Neuronal stem cell (in vitro differentiated cells): ENCODE results near the gene CARMIL1.
A peak's percentile ranks its signal among the peaks of the same experiment; 100 is the strongest.

Source experiments
- DNase-seq: peaks from one replicate; pipeline ENCODE4 v3.0.0-alpha.2; 2013; ENCODE audit warnings: low spot score
- H2AFZ ChIP-seq: one replicate; pipeline ENCODE4 v1.6.1; 2013; ENCODE audit warnings: mild to moderate bottlenecking, low read length, inconsistent platforms
- H2AK5ac ChIP-seq: 2 replicates; pipeline ENCODE4 v1.6.1; 2013; ENCODE audit warnings: low read depth, mild to moderate bottlenecking, inconsistent platforms, low read length, moderate library complexity, mixed read lengths
- H2BK120ac ChIP-seq: 2 replicates; pipeline ENCODE4 v1.6.1; 2013; ENCODE audit warnings: low read depth, mild to moderate bottlenecking, inconsistent platforms, low read length, moderate library complexity, mixed read lengths
- H2BK12ac ChIP-seq: one replicate; pipeline ENCODE4 v1.6.1; 2013; ENCODE audit warnings: low read length, inconsistent platforms
- H2BK15ac ChIP-seq: 2 replicates; pipeline ENCODE4 v1.6.1; 2013; ENCODE audit warnings: mild to moderate bottlenecking, low read length, inconsistent platforms, mixed read lengths
- H2BK5ac ChIP-seq: one replicate; pipeline ENCODE4 v1.6.1; 2013; ENCODE audit warnings: inconsistent platforms, mild to moderate bottlenecking, low read length, moderate library complexity
- H3K14ac ChIP-seq: one replicate; pipeline ENCODE4 v1.6.1; 2013; ENCODE audit warnings: low read length, inconsistent platforms
- H3K18ac ChIP-seq: 2 replicates; pipeline ENCODE4 v1.6.1; 2013; ENCODE audit warnings: low read length, inconsistent platforms
- H3K23ac ChIP-seq: 2 replicates; pipeline ENCODE4 v1.6.1; 2013; ENCODE audit warnings: low read depth, mild to moderate bottlenecking, mixed read lengths, low read length, inconsistent platforms; ENCODE audit not compliant: poor library complexity
- H3K27ac ChIP-seq: replicated peaks from 3 replicates; pipeline ENCODE4 v1.5.1; 2013; ENCODE audit warnings: low read length, inconsistent platforms
- H3K27me3 ChIP-seq, 3 experiments: 2 replicates each; pipeline ENCODE4 v1.6.1; 2013; ENCODE audit warnings: low read length in 3 of 3, mild to moderate bottlenecking in 2 of 3, inconsistent platforms in 1 of 3, low read depth in 1 of 3, mixed read lengths in 1 of 3, moderate library complexity in 1 of 3; ENCODE audit not compliant: control insufficient read depth in 3 of 3, insufficient read depth in 3 of 3
- H3K36me3 ChIP-seq, 2 donors: replicated peaks in 1 of 2; 2 replicates each; pipeline ENCODE4 v1.6.1; 2013; ENCODE audit warnings: low read length in 2 of 2; ENCODE audit not compliant: control insufficient read depth in 2 of 2, insufficient read depth in 2 of 2
- H3K4ac ChIP-seq: 2 replicates; pipeline ENCODE4 v1.6.1; 2013; ENCODE audit warnings: inconsistent platforms, mild to moderate bottlenecking, low read length, moderate library complexity
- H3K4me1 ChIP-seq, 2 donors: 1 replicate in 1 of 2; 2 replicates in 1 of 2; pipeline ENCODE4 v1.6.1; 2013; ENCODE audit warnings: low read length in 2 of 2, low read depth in 1 of 2; ENCODE audit not compliant: control insufficient read depth in 2 of 2, insufficient read depth in 1 of 2
- H3K4me2 ChIP-seq: one replicate; pipeline ENCODE4 v1.6.1; 2013; ENCODE audit warnings: mild to moderate bottlenecking, low read length, inconsistent platforms; ENCODE audit not compliant: insufficient read depth, poor library complexity, severe bottlenecking
- H3K4me3 ChIP-seq, 2 donors: 2 replicates each; pipeline ENCODE4 v1.5.1; 2013; ENCODE audit warnings: low read length in 2 of 2, mild to moderate bottlenecking in 2 of 2, inconsistent platforms in 1 of 2, moderate library complexity in 1 of 2
- H3K79me1 ChIP-seq: one replicate; pipeline ENCODE4 v1.6.1; 2013; ENCODE audit warnings: low read depth, mild to moderate bottlenecking, inconsistent platforms, low read length, moderate library complexity
- H3K9ac ChIP-seq: one replicate; pipeline ENCODE4 v1.6.1; 2013; ENCODE audit warnings: mild to moderate bottlenecking, low read depth, low read length, inconsistent platforms; ENCODE audit not compliant: poor library complexity
- H3K9me3 ChIP-seq, 2 donors: replicated peaks in 1 of 2; 2 replicates each; pipeline versions ENCODE3 to v1.6.1; 2013; ENCODE audit warnings: low read length in 2 of 2, mild to moderate bottlenecking in 2 of 2, inconsistent platforms in 1 of 2, low read depth in 1 of 2, mixed read lengths in 1 of 2, moderate library complexity in 1 of 2; ENCODE audit not compliant: control insufficient read depth in 2 of 2, insufficient read depth in 1 of 2
- H4K8ac ChIP-seq: one replicate; pipeline ENCODE4 v1.6.1; 2013; ENCODE audit warnings: low read depth, mild to moderate bottlenecking, inconsistent platforms, low read length, moderate library complexity
- H4K91ac ChIP-seq: one replicate; pipeline ENCODE4 v1.6.1; 2013; ENCODE audit warnings: low read length, low read depth, mild to moderate bottlenecking, inconsistent platforms; ENCODE audit not compliant: poor library complexity
- WGBS, 2 donors: extraction: QIAGEN DNeasy Blood & Tissue Kit; methylation state at CpG; one replicate each; pipeline ENCODE4 v1.1.7; 2013; ENCODE audit warnings: missing lambda C conversion rate in 2 of 2, mixed read lengths in 1 of 2; ENCODE audit not compliant: insufficient read length in 2 of 2, insufficient replicate concordance in 1 of 2; ENCODE audit errors: extremely low coverage in 2 of 2; 5-methylcytosine and 5-hydroxymethylcytosine counted together

CARMIL1 gene

DNA sequence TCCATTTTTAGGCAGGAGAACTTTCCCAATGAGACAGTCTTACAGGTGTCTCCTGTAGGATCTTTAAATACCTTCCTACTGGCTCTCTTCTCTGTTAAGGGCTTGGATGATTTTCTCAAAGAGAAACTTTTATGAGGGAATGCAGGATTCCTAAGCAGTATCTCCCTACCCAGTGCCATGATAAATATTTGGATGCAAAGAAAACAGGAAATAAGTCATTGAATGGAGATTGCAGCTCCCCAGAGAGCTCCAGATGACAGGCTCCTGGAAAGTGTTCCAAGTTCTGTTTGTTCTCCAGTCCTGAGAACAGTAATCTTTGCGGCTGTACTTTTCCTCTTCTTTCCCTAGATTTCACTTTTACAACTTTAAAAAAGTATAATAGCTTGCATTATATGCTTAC lies 370.4 kb downstream of the CARMIL1 start:
- Histone ChIP-seq H2BK12ac (no peak overlapping the region), H3K4me2 (no peak overlapping the region), H3K23ac (no peak overlapping the region), H4K8ac (no peak overlapping the region), H3K9ac (no peak overlapping the region), H2BK120ac (no peak overlapping the region), H3K4me3 (no peak overlapping the region), H4K91ac (no peak overlapping the region), H2BK15ac (no peak overlapping the region), H3K4ac (no peak overlapping the region), H3K18ac (no peak overlapping the region), H3K36me3 (no peaks in the 10 kb centered on the region), H2BK5ac (no peak overlapping the region), H2AFZ (no peak overlapping the region), H3K9me3 (no peaks in the 10 kb centered on the region), H3K14ac (no peak overlapping the region), H3K4me1 (peaks cover 0 to 3% of the 10 kb centered on the region in 2 donors), H3K79me1 (no peaks in the 10 kb centered on the region), H3K27ac (no peak overlapping the region), H3K27me3 (peaks cover 0 to 35% (median 9%) of the 10 kb centered on the region in 3 experiments), H2AK5ac (no peak overlapping the region)
- DNase-seq: no peak
- no CpG with 5 or more reads among the region's 1 CpG for WGBS, 2 donors

DNA sequence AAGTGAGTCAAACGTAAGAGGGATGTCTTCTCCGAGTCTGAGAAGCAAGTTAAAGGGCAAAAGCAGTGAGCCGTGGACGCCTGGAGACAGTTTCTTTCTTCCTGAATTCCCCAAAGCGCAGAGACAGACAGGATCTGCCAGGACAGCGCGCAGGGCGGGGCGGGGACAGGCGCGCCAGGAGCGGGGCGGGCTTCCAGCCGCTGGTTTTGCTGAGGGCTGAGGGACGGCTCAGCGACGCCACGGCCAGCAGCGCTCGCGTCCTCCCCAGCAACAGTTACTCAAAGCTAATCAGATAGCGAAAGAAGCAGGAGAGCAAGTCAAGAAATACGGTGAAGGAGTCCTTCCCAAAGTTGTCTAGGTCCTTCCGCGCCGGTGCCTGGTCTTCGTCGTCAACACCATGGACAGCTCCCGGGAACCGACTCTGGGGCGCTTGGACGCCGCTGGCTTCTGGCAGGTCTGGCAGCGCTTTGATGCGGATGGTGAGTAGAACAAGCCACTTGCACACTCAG lies 372.9 kb downstream of the CARMIL1 start, which contains the start of gene SCGN:
Gene SCGN, plus strand, starts transcription at position 209 of the 509 bp plus-strand sequence. Its CDS starts 189 bp downstream, at position 398.
- Histone ChIP-seq H3K4me1 (peaks cover 0 to 3% of the 10 kb centered on the region in 2 donors), H3K9me3 (no peaks in the 10 kb centered on the region), H3K23ac (no peak within 1 kb of the TSS), H2BK12ac (no peak within 1 kb of the TSS), H3K18ac (no peak within 1 kb of the TSS), H3K27me3 (peaks cover 0 to 44% (median 9%) of the 10 kb centered on the region in 3 experiments), H2BK5ac (no peak within 1 kb of the TSS), H2AFZ (peak within 1 kb of the TSS; percentile 77), H3K4me3 (peak within 1 kb of the TSS; percentile 14 to 58), H4K8ac (no peak within 1 kb of the TSS), H2BK120ac (no peak within 1 kb of the TSS), H2BK15ac (no peak within 1 kb of the TSS), H3K79me1 (no peaks in the 10 kb centered on the region), H3K27ac (no peak within 1 kb of the TSS), H4K91ac (no peak within 1 kb of the TSS), H3K9ac (no peak within 1 kb of the TSS), H3K4me2 (peak within 1 kb of the TSS; percentile 85), H3K4ac (no peak within 1 kb of the TSS), H2AK5ac (no peak within 1 kb of the TSS), H3K14ac (no peak within 1 kb of the TSS), H3K36me3 (no peaks in the 10 kb centered on the region)
- DNase-seq: peak; percentile 81
- WGBS, 2 donors: no CpG with 5 or more reads among the region's 35 CpGs

DNA sequence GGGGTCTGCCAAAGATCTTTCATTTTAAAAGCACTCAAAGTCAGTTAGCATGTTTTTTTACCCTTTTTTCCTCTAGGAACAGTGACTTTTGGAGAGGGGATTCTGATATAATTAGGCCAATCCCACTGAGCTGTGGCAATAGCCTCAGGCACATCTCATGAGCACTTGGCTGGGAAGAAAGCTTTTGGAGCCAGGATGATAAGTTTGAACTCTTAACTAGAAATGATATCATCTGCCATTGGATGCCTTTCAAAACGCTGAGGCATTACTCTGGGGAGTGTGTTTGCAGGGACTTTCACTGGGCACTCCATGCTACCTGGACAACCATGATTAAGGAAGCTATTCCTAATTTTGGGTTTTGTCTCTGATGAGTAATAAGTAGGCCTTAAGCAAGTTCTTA lies 376.5 kb downstream of the CARMIL1 start:
- Histone ChIP-seq H3K4me2 (no peak overlapping the region), H3K4me3 (no peak overlapping the region), H2BK5ac (no peak overlapping the region), H3K18ac (no peak overlapping the region), H2BK12ac (no peak overlapping the region), H3K27ac (no peak overlapping the region), H4K8ac (no peak overlapping the region), H3K79me1 (no peaks in the 10 kb centered on the region), H3K23ac (no peak overlapping the region), H4K91ac (no peak overlapping the region), H3K14ac (no peak overlapping the region), H2AFZ (no peak overlapping the region), H3K9ac (no peak overlapping the region), H2BK15ac (no peak overlapping the region), H2BK120ac (no peak overlapping the region), H3K27me3 (peaks cover 0 to 26% (median 7%) of the 10 kb centered on the region in 3 experiments), H3K4me1 (peaks cover 0 to 5% of the 10 kb centered on the region in 2 donors), H3K36me3 (no peaks in the 10 kb centered on the region), H3K9me3 (no peaks in the 10 kb centered on the region), H3K4ac (no peak overlapping the region), H2AK5ac (no peak overlapping the region)
- DNase-seq: no peak
- WGBS, 2 donors: no CpG with 5 or more reads among the region's 1 CpG

DNA sequence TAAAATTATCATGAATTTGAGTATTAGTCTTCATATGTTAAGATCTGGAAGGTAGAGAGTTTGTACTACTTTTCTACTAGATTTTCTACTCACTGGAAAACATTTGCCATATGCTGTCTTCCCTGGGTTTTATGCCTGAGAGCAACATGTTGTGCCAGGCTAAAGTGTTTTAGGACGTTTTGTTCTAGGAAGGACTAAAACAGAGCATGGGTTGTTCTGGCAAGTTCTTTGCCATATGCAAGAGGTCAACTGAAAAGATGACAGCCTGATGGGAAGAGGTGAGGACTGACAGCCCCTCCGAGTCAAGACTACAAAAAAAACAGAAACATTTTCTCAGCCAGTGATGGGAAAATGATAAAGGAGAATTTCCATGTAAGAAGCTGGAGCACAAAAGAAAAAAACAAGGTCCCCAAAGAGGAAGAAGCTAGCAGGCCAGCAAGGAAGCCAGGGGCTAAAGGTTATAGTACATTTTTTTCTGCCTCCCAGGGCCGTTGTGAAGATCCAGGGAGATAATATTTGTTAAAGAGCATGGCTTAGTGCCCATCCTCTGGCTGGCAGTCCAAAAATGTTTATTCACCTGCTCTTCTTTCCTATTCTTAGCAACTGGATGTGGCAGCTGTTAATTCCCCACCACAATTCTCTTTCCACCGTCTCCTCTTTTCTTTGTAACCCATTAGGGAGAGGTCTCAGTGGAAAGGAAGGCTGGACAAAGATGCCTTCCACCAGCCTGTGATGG lies 380.6 kb downstream of the CARMIL1 start:
- Histone ChIP-seq H3K23ac (no peak overlapping the region), H2AK5ac (no peak overlapping the region), H3K4me2 (no peak overlapping the region), H3K27ac (no peak overlapping the region), H3K18ac (no peak overlapping the region), H3K79me1 (no peaks in the 10 kb centered on the region), H2AFZ (no peak overlapping the region), H3K9ac (no peak overlapping the region), H2BK5ac (no peak overlapping the region), H3K14ac (no peak overlapping the region), H3K27me3 (peaks cover 0 to 9% (median 0%) of the 10 kb centered on the region in 3 experiments), H3K4ac (no peak overlapping the region), H2BK120ac (no peak overlapping the region), H3K4me3 (no peak overlapping the region), H2BK12ac (no peak overlapping the region), H2BK15ac (no peak overlapping the region), H3K36me3 (no peaks in the 10 kb centered on the region), H4K91ac (no peak overlapping the region), H3K4me1 (peaks cover 0 to 2% of the 10 kb centered on the region in 2 donors), H4K8ac (no peak overlapping the region), H3K9me3 (no peaks in the 10 kb centered on the region)
- DNase-seq: no peak
- no CpG with 5 or more reads among the region's 4 CpGs for WGBS, 2 donors
